HG03571 (cell line): ENCODE data around the gene CIT.
"Not testable (repeated sequence)": the region's sequence is repeated elsewhere in the genome, so short reads cannot be mapped to it uniquely, and the experiment has no call there.

Source experiments
- ATAC-seq: cut with Tn5 transposase; IDR thresholded peaks from one replicate; pipeline ENCODE4 v1.9.1; 2021; ENCODE audit not compliant: unreplicated experiment

CIT gene

DNA sequence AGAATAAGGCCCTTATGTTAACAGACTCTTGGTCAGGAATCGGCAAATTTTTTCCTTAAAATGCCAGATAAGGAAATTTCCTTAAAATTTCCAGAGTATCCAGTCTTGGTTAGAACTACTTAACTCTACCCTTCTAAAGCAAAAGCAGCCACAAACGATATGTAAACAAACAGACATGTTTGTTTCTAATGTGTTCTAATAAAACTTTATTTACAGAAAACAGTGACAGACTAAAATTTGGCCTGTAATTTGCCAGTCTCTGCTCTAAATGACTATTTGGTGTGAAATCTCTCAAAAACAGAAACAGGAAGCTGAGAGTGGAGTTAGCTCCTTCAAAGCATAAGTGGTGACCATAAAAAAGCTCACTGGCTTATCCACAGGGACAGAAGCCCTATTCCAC lies 131.0 kb downstream of the CIT start:
- no peak for ATAC-seq

GRCh38 chr12:119744900-119745606 lies 132.1 kb downstream of the CIT start:
- no peak for ATAC-seq

- ATAC-seq, result no peak
Observed at GRCh38 chr12:119742700-119743099, 134.4 kb downstream of the CIT start.

DNA sequence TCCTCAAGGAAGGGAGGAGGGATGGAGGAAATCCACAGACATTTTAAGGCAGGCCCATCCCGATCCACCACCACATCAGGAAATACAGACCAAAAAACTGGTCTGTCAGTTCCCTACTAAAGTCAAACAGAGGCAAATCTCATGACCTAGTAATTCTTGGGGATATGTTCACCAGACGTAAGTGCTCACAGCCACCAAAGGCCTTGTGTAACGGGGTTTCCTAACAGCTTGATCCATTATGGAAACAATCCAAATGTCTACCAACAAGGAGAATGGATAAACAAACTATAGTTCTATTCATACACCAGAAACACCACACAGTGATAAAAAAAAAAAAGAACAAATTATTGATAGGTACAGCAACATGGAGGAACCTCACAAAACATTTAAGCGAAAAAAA lies 136.3 kb downstream of the CIT start:
- no peak for ATAC-seq

GRCh38 chr12:119735079-119735478 lies 142.0 kb downstream of the CIT start:
- ATAC-seq, result no peak

DNA sequence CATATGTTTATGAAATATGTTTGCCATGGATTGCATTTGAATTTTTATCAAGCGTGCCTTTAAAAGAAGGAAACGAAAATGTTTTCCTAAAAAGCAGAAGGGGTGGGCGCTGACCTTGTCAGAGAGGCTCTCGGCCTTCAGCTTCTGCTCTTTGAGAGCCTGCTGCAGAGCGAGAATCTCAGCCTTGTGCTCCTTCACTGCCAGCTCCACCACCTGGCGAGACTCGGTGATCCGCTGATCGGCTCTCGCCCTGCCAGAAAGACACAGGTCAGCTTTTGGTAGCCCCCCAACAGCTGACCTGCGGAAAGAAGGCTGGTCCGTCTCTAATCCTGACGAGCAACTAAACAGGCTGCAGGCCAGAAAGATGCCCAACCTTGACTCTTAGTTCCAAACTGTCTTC lies 146.7 kb downstream of the CIT start:
- ATAC-seq, result no peak

GRCh38 chr12:119729871-119730270 lies 147.2 kb downstream of the CIT start:
- no peak for ATAC-seq

DNA sequence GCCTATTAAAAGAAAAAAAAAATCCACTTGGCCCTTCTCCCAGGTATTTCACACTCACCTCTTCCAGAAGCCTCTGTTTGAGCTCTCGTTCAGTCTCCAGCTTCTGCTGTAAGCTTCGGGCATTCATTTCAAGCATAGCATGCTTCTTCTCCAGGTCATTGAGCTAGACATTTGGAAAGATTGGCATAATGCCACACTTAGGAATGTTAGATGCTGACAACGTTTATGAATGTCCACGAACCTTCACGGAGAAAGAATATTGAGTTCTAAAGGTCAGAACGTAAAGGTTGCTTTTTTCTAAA lies 148.7 kb downstream of the CIT start:
- no peak for ATAC-seq

GRCh38 chr12:119727600-119728443 lies 149.3 kb downstream of the CIT start:
- no peak for ATAC-seq

DNA sequence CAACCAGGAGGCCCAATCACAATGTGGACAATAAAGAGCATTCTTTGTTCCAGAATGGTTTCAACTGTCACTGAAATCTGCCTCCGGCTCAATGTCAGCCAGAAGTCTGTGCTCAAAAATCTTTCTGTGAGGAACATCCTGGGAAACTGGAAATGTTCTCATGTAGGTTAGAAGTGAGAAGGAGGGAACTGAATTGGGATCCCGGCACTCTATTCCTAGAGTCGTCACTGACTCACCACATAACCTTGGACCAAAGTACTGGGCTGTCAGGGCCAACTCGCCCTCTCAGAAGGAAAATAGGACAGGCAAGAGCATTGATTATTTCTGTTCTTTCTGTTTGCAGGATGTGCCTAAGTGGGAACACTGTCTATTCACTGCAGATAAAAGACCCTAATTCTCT lies 151.6 kb downstream of the CIT start:
- no peak for ATAC-seq

DNA sequence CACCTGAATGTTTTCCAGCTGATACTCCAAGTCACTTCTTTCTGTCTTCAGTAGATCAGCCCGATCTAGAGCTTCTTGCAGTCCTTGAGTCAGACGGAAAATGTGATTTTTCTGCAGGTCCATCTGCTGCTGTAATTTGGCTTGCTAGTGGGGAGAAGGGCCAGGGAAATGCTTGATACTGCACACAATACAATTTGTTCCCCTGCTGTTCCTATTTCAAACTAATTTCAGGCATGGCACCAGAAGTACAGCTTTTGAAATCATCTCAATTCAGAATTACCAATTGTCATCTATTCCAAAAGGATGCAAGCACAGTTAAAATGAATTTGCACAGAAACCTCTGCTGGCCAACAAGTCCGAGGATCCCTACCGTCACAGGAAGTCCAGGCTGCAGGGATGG lies 155.8 kb downstream of the CIT start:
- no peak for ATAC-seq

- ATAC-seq, result no peak
Observed at GRCh38 chr12:119720349-119720748, 156.8 kb downstream of the CIT start.

DNA sequence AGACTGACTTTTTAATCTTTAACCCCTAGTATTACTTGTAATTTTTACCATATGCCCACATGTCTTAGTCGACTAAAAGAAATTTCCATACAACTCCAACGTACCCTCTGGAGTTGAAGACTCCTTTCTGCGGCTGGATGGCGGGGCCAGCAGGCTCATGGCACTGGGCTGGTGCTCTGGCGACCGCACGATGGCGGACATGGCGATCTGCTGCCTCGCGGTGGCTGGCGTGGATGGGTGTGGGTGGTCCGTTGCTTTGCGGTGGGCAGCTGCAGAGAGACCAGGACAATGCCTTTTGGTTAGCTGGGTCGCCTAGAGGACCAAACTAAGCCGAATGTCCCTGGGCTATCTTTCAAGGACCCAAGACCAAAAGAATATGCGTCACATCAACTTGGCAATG lies 159.0 kb downstream of the CIT start:
- ATAC-seq, result no peak

GRCh38 chr12:119715268-119715620 lies 161.9 kb downstream of the CIT start:
- ATAC-seq, result no peak

DNA sequence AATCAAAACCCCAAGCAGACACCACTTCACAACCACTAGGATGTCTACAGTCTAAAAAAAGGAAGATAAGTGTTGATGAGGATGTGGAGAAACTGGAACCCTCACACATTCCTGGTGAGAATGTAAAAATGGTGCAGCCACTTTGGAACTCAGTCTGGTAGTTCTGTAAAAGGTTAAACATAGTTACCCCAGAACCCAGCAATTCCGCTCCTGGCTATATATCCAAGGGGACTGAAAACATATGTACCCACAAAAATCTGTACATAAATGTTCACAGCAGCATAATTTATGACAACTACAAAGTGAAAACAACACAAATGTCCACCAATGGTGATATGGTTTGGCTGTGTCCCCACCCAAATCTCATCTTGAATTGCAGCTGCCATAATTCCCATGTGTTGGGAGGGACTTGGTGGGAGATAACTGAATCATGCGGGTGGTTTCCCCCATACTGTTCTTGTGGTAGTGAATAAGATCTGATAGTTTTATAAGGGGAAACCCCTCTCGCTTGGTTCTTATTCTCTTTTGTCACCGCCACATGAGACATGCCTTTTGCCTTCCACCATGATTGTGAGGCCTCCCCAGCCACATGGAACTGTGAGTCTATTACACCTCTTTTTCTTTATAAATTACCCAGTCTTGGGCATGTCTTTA lies 162.4 kb downstream of the CIT start:
- no peak for ATAC-seq

DNA sequence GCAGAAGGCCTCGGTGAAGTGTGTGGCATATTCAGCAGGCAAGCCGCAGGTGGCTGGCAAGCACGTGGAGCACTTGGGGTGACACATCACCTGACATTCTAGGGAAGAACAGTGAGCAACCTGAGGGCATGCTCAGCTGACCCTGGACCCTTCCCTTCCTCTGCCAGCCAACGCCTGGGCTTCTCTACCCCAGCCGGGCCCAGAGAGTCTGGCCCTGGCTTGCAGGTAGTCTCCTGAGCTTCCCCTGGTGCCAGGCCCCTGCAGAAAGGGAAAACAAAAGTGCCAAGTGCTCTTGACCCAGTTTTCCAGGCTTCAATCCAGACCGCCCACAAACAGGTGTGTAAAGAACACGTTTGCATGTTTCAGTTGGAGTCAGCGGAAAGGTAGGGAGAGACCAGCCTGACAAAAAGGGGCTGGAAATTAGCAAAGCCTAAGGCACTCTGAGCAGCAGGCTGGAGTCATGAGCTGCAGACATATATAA lies 163.5 kb downstream of the CIT start:
- no peak for ATAC-seq

- ATAC-seq, result no peak
Observed at GRCh38 chr12:119712721-119713120, 164.4 kb downstream of the CIT start.

GRCh38 chr12:119711693-119712092 lies 165.4 kb downstream of the CIT start:
- no peak for ATAC-seq

DNA sequence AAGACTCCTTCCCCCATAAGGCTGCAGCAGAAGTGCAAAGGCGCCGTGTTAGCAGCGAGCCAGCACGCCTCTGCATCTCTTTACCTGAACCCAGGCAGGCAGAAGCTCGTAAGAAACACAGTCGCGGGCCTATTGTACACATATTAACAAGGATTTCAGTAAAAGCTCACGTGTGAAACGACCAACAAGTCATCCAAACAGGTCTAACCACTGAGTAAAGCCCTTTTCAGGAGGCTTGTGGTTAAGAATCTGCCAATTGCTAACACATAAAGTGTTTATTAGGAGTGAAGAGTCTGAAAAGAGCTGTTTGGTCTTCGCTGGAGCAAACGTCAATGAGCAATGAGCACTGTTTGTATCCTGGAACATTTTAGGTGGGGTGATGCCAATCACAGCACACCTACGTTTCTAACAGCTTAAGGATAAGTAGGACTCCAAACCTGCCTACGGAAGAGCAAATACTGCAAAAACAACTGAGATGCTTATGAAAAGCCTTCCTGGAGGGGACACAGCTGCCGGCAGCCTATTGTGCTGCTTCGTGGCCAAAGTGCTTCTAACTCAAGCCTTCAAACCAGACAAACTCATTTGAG lies 166.1 kb downstream of the CIT start:
- ATAC-seq, result no peak

GRCh38 chr12:119710374-119710964 lies 166.7 kb downstream of the CIT start:
- ATAC-seq, result no peak

DNA sequence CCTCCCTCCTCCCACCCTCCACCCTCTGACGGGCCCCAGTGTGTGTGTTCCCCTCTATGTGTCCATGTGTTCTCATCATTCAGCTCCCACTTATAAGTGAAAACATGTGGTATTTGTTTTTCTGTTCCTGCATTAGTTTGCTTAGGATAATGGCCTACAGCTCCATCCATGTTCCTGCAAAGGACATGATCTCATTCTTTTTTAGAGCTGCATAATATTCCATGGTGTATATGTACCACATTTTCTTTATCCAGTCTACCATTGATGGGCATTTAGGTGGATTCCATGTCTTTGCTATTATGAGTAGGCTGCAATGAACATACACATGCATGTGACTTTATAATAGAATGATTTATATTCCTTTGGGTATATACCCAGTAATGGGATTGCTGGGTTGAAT lies 170.7 kb downstream of the CIT start:
- not testable (repeated sequence) for ATAC-seq
